ENCODE measurements around the gene BPIFB4.

- TF ChIP-seq EZH2phosphoT487 (IDR thresholded peaks at IDR 0.05; ENCODE audit: borderline replicate concordance, low read depth) (no peak), REST (IDR thresholded peaks at IDR 0.05; ENCODE audit: low read depth, low read length) (no peak), GABPA (IDR thresholded peaks at IDR 0.05; ENCODE audit: low read depth) (no peak), CTCF (IDR thresholded peaks at IDR 0.05) (no peak), POLR2AphosphoS5 (IDR thresholded peaks at IDR 0.05; ENCODE audit: low read depth, low read length) (no peak), TEAD4 (IDR thresholded peaks at IDR 0.05; ENCODE audit: borderline replicate concordance, insufficient read depth) (no peak), GATA2 (CRISPR knock-in tag; IDR thresholded peaks at IDR 0.05) (no peak), SMC3 (IDR thresholded peaks at IDR 0.05; ENCODE audit: low read depth, low read length) (no peak), USF1 (IDR thresholded peaks at IDR 0.05; ENCODE audit: borderline replicate concordance, low read depth) (no peak), USF2 (IDR thresholded peaks at IDR 0.05; ENCODE audit: borderline replicate concordance, low read depth, low read length) (no peak), RAD21 (IDR thresholded peaks at IDR 0.05; ENCODE audit: low read length) (no peak), NRF1 (IDR thresholded peaks at IDR 0.05; ENCODE audit: low read depth, low read length) (no peak)
Measured at GRCh38 chr20:33030569-33030968, 48.9 kb upstream of the BPIFB4 start.
